Measurements from ENCODE around the gene NR0B2.
"Not testable (repeated sequence)": the region's sequence is repeated elsewhere in the genome, so short reads cannot be mapped to it uniquely, and the experiment has no call there.

NR0B2 gene

DNA sequence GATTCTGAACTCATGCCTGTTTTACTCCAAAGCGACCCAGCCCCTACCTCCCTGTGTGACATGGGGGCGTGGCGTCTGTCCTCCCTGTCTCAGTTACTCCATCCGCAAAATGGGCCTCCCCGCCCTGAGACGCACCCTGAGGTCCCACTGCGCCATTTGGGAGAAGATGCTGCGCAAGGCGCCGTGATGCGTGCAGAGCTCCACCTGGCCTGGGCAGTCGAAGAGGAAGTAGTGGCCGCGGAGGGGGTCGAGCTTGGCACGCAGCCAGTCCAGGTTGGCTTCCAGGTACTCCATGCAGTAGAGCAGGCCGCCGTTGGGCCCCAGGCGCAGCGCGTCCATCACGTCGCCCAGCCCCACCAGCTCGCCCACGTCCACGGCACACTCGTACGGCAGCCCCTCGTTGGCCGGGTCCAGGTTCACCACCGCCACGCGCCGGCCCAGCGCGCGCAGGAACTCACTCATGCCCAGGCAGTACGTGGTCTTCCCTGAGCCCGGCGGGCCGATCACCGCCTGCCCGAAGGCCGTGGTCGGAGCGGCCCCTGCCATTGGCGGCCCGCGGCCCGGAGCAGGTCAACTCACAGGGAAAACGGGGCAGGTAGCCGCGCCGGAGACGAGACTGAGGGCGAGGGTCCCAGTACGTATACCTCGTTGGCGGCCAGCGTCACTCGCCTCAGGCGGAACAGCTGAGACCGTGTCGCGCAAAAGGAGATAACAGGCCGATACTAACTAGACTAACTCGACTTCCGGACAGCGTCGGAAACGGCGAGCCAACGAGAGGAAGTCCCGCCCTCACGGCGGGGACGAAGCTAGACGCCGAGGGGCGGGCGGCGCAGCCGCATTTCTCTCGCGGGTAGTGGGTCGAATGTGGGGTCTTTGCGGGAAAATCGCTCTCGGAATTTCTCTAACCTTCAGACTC is 24.0 kb downstream of the NR0B2 start, which contains the start of gene GPN2:
Gene GPN2, minus strand, starts transcription at position 733 of the 916 bp plus-strand sequence. Its CDS starts 187 bp downstream, at position 546.
- H3K27ac ChIP-seq, result peak within 1 kb of the TSS; percentile 82
- peak; percentile 97 for TF ChIP-seq ZFX (IDR thresholded peaks at IDR 0.05)
- TF ChIP-seq, protein P1, sequence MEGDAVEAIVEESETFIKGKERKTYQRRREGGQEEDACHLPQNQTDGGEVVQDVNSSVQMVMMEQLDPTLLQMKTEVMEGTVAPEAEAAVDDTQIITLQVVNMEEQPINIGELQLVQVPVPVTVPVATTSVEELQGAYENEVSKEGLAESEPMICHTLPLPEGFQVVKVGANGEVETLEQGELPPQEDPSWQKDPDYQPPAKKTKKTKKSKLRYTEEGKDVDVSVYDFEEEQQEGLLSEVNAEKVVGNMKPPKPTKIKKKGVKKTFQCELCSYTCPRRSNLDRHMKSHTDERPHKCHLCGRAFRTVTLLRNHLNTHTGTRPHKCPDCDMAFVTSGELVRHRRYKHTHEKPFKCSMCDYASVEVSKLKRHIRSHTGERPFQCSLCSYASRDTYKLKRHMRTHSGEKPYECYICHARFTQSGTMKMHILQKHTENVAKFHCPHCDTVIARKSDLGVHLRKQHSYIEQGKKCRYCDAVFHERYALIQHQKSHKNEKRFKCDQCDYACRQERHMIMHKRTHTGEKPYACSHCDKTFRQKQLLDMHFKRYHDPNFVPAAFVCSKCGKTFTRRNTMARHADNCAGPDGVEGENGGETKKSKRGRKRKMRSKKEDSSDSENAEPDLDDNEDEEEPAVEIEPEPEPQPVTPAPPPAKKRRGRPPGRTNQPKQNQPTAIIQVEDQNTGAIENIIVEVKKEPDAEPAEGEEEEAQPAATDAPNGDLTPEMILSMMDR (conservative IDR thresholded peaks at IDR 0.05), result no peak

DNA sequence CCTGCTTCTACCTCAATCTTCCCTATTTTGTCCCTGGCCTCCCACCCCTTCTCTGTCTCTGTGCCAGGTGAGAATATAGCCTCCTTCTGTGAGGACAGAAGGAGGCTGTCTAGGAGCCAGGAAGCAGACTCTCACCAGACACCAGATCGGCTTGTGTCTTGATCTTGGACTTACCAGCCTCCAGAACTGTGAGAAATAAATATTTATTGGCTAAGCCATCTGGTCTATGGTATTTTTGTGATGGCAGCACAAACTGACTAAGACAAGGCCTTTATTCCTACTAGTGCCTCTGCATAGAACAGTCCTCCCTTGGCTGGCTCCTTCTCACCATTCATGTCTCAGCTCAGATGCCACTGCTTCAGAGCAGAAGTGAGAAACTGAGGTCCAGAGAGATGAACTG is 25.5 kb downstream of the NR0B2 start:
- TF ChIP-seq, protein P1 (conservative IDR thresholded peaks at IDR 0.05), result no peak
- TF ChIP-seq ZFX (IDR thresholded peaks at IDR 0.05), result no peak
- H3K27ac ChIP-seq, result no peak overlapping the region

DNA sequence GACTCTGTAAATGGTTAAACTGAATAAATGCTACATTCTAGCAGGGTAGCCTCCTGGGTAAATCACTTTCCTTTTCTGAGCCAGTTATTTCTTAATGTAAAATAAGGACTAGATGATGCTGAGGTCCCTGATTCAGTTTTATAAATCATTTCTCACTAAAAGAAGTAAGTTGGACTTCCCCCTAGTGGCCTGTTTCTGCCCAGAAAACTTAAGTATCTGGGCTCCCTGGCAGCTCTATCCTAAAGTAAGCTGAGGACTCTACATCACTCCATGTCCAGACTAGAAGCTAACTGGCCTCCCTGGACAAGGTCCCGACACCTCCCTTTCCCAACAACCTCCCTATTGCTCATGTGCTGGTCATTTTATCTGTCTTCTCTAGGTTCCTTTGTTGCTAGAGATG is 26.6 kb downstream of the NR0B2 start:
- TF ChIP-seq, protein P1 (conservative IDR thresholded peaks at IDR 0.05), result no peak; the same call in 1 of the 2 replicates
- TF ChIP-seq ZFX (IDR thresholded peaks at IDR 0.05), result no peak
- H3K27ac ChIP-seq, result no peak overlapping the region

GRCh38 chr1:26882696-26883463 is 30.9 kb downstream of the NR0B2 start:
- TF ChIP-seq ZFX (IDR thresholded peaks at IDR 0.05), result no peak
- TF ChIP-seq, protein P1 (conservative IDR thresholded peaks at IDR 0.05), result no peak
- H3K27ac ChIP-seq, result no peak overlapping the region

DNA sequence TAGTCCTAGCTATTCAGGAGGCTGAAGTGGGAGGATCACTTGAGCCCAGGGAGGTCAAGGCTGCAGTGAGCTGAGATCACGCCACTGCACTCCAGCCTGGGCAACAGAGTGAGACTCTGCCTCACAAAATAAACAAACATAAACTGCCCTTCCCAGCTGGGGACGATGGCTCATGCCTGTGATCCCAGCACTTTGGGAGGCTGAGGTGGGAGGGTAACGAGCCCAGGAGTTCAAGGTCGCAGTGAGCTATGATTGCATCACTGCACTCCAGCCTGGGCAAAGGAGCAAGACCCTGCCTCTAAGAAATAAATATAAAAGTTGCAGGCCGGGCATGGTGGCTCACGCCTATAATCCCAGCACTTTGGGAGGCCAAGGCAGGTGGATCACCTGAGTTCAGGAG is 32.2 kb downstream of the NR0B2 start:
- H3K27ac ChIP-seq, result not testable (repeated sequence)

- no peak overlapping the region for H3K27ac ChIP-seq
- TF ChIP-seq, protein P1 (conservative IDR thresholded peaks at IDR 0.05), result no peak
- no peak for TF ChIP-seq ZFX (IDR thresholded peaks at IDR 0.05)
These were observed 34.0 kb downstream of the NR0B2 start for GRCh38 chr1:26879793-26880192.

GRCh38 chr1:26877326-26877725 is 36.4 kb downstream of the NR0B2 start:
- no peak for TF ChIP-seq ZFX (IDR thresholded peaks at IDR 0.05)
- TF ChIP-seq, protein P1 (conservative IDR thresholded peaks at IDR 0.05), result no peak
- no peak overlapping the region for H3K27ac ChIP-seq
